HUES64 (cell line): Measurements from ENCODE around the gene PPP6R3.

ENCODE experiments used
- H3K27ac ChIP-seq: 2 replicates; pipeline ENCODE4 v1.7.0; 2013; ENCODE audit warnings: low read depth, low read length, inconsistent platforms
- H3K27me3 ChIP-seq: 2 replicates; pipeline ENCODE4 v1.6.1; 2013; ENCODE audit warnings: mild to moderate bottlenecking, low read length; ENCODE audit not compliant: insufficient read depth
- H3K36me3 ChIP-seq: 2 replicates; pipeline ENCODE4 v1.6.1; 2013; ENCODE audit warnings: mild to moderate bottlenecking, low read length; ENCODE audit not compliant: insufficient read depth
- H3K4me1 ChIP-seq: 2 replicates; pipeline ENCODE4 v1.6.1; 2013; ENCODE audit warnings: mild to moderate bottlenecking, low read length, moderate library complexity; ENCODE audit not compliant: insufficient read depth
- H3K4me3 ChIP-seq: 2 replicates; pipeline ENCODE4 v1.5.1; 2013; ENCODE audit warnings: mild to moderate bottlenecking, low read length, moderate library complexity
- H3K9ac ChIP-seq: 2 replicates; pipeline ENCODE4 v1.6.1; 2013; ENCODE audit warnings: mild to moderate bottlenecking, low read depth, low read length
- H3K9me3 ChIP-seq: 2 replicates; pipeline ENCODE4 v1.6.1; 2013; ENCODE audit warnings: low read depth, low read length; ENCODE audit not compliant: insufficient read depth
- WGBS: fragments of 150-250, 120-280 bp; methylation state at CpG from one replicate; pipeline ENCODE4 v1.1.7; 2013; ENCODE audit warnings: missing lambda C conversion rate; 5-methylcytosine and 5-hydroxymethylcytosine counted together

The PPP6R3 gene

GRCh38 chr11:68498321-68498720, 37.8 kb downstream of the PPP6R3 start:
- Histone ChIP-seq H3K9ac (no peak overlapping the region), H3K27me3 (no peaks in the 10 kb centered on the region), H3K9me3 (no peaks in the 10 kb centered on the region), H3K4me1 (peaks cover 18% of the 10 kb centered on the region), H3K27ac (no peak overlapping the region), H3K4me3 (no peak overlapping the region), H3K36me3 (no peaks in the 10 kb centered on the region)
- WGBS: 86% methylated on average over 2 of the region's 2 CpGs

- H3K4me1 ChIP-seq: peaks cover 18% of the 10 kb centered on the region
- H3K36me3 ChIP-seq: no peaks in the 10 kb centered on the region
- H3K9me3 ChIP-seq: no peaks in the 10 kb centered on the region
- no peaks in the 10 kb centered on the region for H3K27me3 ChIP-seq
- no peak overlapping the region for H3K27ac ChIP-seq
- WGBS: 74% methylated on average over 9 of the region's 11 CpGs
- no peak overlapping the region for H3K9ac ChIP-seq
- no peak overlapping the region for H3K4me3 ChIP-seq
These were observed 38.6 kb downstream of the PPP6R3 start for GRCh38 chr11:68498903-68499883.

DNA sequence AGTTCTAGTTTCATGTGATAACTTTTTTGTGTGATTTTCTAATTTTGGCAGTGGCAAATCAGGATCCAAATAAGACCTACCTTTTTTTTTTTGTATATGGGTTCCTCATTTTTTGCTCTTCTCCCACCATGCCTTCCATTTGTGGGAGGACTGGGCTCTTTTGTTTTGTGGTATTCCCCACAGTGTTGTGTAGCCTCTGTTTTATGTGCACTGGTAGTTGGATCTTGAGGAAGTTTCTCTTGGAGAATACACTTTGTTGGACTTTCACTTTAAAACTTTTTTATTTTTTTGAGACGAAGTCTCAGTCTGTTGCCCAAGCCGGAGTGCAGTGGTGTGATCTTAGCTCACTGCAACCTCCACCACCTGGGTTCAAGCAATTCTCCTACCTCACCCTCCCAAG, 39.7 kb downstream of the PPP6R3 start:
- Histone ChIP-seq H3K9ac (no peak overlapping the region), H3K36me3 (peaks cover 5% of the 10 kb centered on the region; the same call in 1 of the 2 replicates), H3K9me3 (no peaks in the 10 kb centered on the region), H3K27ac (no peak overlapping the region), H3K4me3 (no peak overlapping the region), H3K27me3 (no peaks in the 10 kb centered on the region), H3K4me1 (peaks cover 23% of the 10 kb centered on the region)
- 98% methylated on average over 2 of the region's 2 CpGs for WGBS

DNA sequence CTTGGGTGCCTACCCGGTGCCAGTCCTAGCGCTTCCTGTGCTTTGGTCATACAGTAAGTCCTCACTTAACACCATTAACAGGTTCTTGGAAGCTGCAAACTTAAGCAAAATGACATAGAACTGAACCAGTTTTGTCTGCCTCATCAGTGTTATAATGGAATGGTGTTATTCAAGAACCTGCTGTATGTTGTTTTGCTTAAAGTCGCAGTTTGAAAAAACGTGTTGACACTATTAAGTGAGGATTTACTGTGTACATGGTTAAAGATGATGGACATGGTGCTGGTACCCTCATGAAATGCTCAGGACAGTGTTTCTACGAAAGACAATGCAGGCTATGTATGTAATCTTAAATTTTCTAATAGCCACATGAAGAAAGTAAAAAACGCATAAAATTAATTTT, 41.3 kb downstream of the PPP6R3 start:
- 97% methylated on average over 5 of the region's 6 CpGs for WGBS
- no peak overlapping the region for H3K9ac ChIP-seq
- H3K4me1 ChIP-seq: peaks cover 31% of the 10 kb centered on the region
- H3K27me3 ChIP-seq: no peaks in the 10 kb centered on the region
- H3K27ac ChIP-seq: no peak overlapping the region
- peaks cover 5% of the 10 kb centered on the region; the same call in 1 of the 2 replicates for H3K36me3 ChIP-seq
- H3K9me3 ChIP-seq: no peaks in the 10 kb centered on the region
- H3K4me3 ChIP-seq: no peak overlapping the region

DNA sequence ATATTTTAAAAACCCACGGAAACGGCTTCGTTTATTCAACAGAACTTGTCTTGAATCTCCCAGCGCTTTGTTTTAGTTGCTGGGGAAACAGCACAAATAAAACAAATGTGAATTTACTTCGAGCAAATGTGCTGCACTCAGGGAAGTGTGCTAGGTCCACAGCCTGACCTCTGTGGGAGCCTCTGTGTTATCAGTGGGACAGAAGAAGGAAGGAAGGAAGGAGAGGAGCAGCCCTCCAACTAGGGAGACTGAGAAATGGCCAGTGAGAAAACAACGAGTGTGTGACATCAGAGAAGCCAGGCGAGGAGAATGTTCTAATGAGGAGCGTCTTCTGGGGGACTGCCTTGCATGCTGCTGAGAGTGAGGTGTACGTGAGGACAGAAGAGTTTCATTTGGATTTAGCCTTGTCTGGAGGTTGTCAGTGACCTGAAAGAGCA, 42.7 kb downstream of the PPP6R3 start:
- no peaks in the 10 kb centered on the region for H3K27me3 ChIP-seq
- no peak overlapping the region for H3K27ac ChIP-seq
- no peak overlapping the region for H3K9ac ChIP-seq
- 89% methylated on average over 9 of the region's 9 CpGs for WGBS
- peaks cover 5% of the 10 kb centered on the region; the same call in 1 of the 2 replicates for H3K36me3 ChIP-seq
- H3K4me1 ChIP-seq: peaks cover 34% of the 10 kb centered on the region
- H3K9me3 ChIP-seq: no peaks in the 10 kb centered on the region
- H3K4me3 ChIP-seq: no peak overlapping the region

DNA sequence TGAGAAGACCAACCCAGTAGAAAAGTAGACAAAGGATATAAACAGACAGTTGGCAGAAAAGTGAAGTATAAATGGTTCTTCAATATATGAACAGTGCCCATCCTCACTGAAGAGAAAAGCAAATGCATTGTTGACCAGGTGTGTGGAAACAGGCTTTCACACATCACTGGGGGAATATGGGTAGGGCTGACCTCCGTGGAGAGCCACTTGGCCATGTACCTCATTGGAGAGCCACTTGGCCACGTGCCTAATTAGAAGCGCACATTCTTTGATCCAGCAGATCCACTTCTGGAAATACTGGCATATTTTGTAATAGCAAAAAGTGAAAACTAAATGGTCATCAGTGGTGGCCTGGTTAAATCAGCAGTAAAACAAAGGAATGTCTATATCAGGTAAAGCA, 43.2 kb downstream of the PPP6R3 start:
- H3K27me3 ChIP-seq: no peaks in the 10 kb centered on the region
- H3K27ac ChIP-seq: no peak overlapping the region
- H3K4me3 ChIP-seq: no peak overlapping the region
- peaks cover 34% of the 10 kb centered on the region for H3K4me1 ChIP-seq
- peaks cover 5% of the 10 kb centered on the region; the same call in 1 of the 2 replicates for H3K36me3 ChIP-seq
- no peak overlapping the region for H3K9ac ChIP-seq
- H3K9me3 ChIP-seq: no peaks in the 10 kb centered on the region
- 96% methylated on average over 3 of the region's 3 CpGs for WGBS

DNA sequence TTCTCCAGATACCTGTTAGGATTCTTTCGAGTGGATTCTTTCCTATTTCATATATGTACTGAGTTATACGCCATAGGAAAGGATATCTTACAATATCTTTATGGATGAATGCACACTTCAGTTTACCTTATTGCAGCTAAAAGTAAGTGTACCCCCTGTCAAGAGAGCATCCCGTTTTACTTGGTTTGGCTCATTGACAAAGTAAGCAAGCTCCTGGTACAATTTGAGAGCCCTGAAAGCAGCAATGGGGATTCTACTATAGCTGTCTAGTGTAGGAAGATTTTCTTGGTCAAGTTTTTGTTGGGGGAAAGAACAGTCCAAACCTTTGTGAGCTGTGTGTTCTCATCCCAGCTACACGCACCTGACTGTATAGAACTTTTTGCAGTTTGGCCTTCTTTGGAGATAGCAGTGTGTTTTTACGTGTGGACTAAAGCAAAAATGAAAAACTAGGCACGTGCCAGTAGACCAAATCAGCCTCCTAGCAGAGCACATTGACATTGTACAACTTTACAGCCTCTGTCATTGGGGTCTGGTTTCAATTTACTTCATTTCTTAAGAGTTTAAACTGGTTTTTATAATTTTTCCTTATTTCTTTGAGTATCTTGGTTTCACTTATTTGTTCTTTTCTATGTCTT, 44.0 kb downstream of the PPP6R3 start:
- H3K27me3 ChIP-seq: no peaks in the 10 kb centered on the region
- no peak overlapping the region for H3K4me3 ChIP-seq
- no peak overlapping the region for H3K9ac ChIP-seq
- WGBS: 94% methylated on average over 5 of the region's 6 CpGs
- peaks cover 5% of the 10 kb centered on the region; the same call in 1 of the 2 replicates for H3K36me3 ChIP-seq
- H3K9me3 ChIP-seq: no peaks in the 10 kb centered on the region
- H3K27ac ChIP-seq: no peak overlapping the region
- H3K4me1 ChIP-seq: peaks cover 36% of the 10 kb centered on the region

- Histone ChIP-seq H3K9me3 (no peaks in the 10 kb centered on the region), H3K27me3 (no peaks in the 10 kb centered on the region), H3K27ac (no peak overlapping the region), H3K36me3 (peaks cover 5% of the 10 kb centered on the region; the same call in 1 of the 2 replicates), H3K4me3 (no peak overlapping the region), H3K4me1 (peaks cover 33% of the 10 kb centered on the region), H3K9ac (no peak overlapping the region)
- 85% methylated on average over 2 of the region's 2 CpGs for WGBS
These were observed 45.0 kb downstream of the PPP6R3 start for GRCh38 chr11:68505596-68505995.

DNA sequence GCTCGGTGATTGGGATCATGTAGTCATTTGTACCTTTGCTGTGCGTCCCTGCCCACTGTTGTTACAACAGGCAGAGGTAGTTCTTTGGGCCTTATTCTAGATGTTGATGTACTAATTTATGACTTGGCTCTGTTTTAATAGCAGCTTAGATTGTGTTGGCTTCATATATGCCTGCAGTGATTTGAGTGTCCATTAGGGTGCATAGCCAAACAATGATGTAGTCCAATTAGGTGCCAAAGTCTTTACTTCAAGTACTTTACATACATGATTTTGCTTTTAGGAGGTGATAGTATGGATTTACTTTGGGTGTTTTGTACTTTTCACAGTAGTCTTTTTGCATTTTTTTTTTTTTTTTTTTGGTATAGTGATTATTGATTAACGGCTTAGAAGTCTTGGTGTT, 46.4 kb downstream of the PPP6R3 start:
- no peak overlapping the region for H3K4me3 ChIP-seq
- no peaks in the 10 kb centered on the region for H3K27me3 ChIP-seq
- no peak overlapping the region for H3K27ac ChIP-seq
- H3K9ac ChIP-seq: no peak overlapping the region
- WGBS: 96% methylated on average over 3 of the region's 3 CpGs
- peaks cover 5% of the 10 kb centered on the region; the same call in 1 of the 2 replicates for H3K36me3 ChIP-seq
- H3K4me1 ChIP-seq: peaks cover 33% of the 10 kb centered on the region
- no peaks in the 10 kb centered on the region for H3K9me3 ChIP-seq

DNA sequence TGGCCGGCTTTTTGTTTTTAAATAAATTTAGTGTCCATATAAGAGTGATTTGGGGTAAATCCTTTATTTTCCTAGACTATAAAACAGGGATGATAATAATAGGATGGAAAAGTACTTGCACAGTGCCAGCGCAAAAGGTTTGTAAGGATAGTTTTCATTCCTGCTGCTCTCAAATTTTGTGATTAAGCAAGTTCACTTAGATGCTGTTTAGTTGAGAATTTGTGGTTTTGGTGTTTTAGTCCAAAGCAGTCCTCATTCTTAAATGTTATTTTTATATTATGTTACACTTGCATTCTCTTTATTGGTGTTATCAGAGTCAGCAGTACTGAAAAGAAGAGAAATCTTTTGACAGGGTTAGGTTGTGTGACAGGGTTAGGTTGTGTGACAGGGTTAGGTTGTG, 47.9 kb downstream of the PPP6R3 start:
- Histone ChIP-seq H3K4me1 (peaks cover 33% of the 10 kb centered on the region), H3K36me3 (peaks cover 12% of the 10 kb centered on the region; the same call in 1 of the 2 replicates), H3K27me3 (no peaks in the 10 kb centered on the region), H3K9ac (no peak overlapping the region), H3K4me3 (no peak overlapping the region), H3K9me3 (no peaks in the 10 kb centered on the region), H3K27ac (no peak overlapping the region)
- 92% methylated on average over 1 of the region's 2 CpGs for WGBS

GRCh38 chr11:68509066-68509465, 48.5 kb downstream of the PPP6R3 start:
- Histone ChIP-seq H3K4me1 (peaks cover 33% of the 10 kb centered on the region), H3K36me3 (peaks cover 13% of the 10 kb centered on the region; the same call in 1 of the 2 replicates), H3K4me3 (no peak overlapping the region), H3K27me3 (no peaks in the 10 kb centered on the region), H3K9ac (no peak overlapping the region), H3K9me3 (no peaks in the 10 kb centered on the region), H3K27ac (no peak overlapping the region)
- WGBS: 83% methylated on average over 1 of the region's 4 CpGs
